Gastrocnemius medialis (tissue), 4 donors: ENCODE results near the gene PNMA8C.

Source experiments
- POLR2A ChIP-seq, 2 donors: fragments of 450-650 bp; IDR thresholded peaks; one replicate each; pipeline ENCODE4 v1.6.1; 2017; ENCODE audit warnings: antibody characterized with exemption in 2 of 2, mild to moderate bottlenecking in 2 of 2, moderate library complexity in 2 of 2
- TF ChIP-seq, protein P1 (sequence below), 5 experiments: fragments of 450-650 bp in 3 of 5; fragments of 200-600 bp in 2 of 5; sonication (generic) in 2 of 5; IDR thresholded peaks in 4 of 5; conservative IDR thresholded peaks in 1 of 5; 1 replicate in 4 of 5; 2 replicates in 1 of 5; pipeline ENCODE4 v1.5.1; 2016 to 2019; ENCODE audit warnings: antibody characterized with exemption in 5 of 5, mild to moderate bottlenecking in 3 of 5, moderate library complexity in 3 of 5

DNA sequence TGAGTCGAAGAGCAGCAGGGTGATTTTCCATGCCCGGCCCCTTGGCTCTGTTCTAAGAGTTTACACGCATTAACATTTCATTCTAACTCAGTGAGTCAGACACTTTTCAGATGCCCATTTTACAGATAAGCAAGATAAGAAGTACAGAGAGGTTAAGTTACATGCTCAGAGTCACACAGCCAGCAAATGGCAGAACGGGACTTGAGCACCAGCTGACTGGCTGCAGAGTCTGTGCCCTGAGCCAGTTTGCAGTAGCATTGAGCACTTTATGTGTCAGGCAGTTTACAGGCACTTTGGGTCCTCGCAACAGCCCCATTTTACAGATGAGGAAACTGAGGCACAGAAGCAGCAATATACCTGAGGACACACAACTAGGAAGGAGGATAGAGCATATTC, 34.3 kb downstream of the PNMA8C start:
- TF ChIP-seq, protein P1, sequence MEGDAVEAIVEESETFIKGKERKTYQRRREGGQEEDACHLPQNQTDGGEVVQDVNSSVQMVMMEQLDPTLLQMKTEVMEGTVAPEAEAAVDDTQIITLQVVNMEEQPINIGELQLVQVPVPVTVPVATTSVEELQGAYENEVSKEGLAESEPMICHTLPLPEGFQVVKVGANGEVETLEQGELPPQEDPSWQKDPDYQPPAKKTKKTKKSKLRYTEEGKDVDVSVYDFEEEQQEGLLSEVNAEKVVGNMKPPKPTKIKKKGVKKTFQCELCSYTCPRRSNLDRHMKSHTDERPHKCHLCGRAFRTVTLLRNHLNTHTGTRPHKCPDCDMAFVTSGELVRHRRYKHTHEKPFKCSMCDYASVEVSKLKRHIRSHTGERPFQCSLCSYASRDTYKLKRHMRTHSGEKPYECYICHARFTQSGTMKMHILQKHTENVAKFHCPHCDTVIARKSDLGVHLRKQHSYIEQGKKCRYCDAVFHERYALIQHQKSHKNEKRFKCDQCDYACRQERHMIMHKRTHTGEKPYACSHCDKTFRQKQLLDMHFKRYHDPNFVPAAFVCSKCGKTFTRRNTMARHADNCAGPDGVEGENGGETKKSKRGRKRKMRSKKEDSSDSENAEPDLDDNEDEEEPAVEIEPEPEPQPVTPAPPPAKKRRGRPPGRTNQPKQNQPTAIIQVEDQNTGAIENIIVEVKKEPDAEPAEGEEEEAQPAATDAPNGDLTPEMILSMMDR (IDR thresholded peaks at IDR 0.05 in 4 of 5, conservative IDR thresholded peaks at IDR 0.05 in 1 of 5): no peak
- TF ChIP-seq POLR2A (IDR thresholded peaks at IDR 0.05): no peak
